Liver (tissue), 9 donors: Measurements from ENCODE around the gene CHIC1. TPM values are rescaled to one million over a fixed set of nuclear protein-coding genes. Genes with fewer than 3 reads are reported as not detected.

ENCODE experiments used
- DNase-seq: peaks from one replicate; pipeline ENCODE4 v3.0.0-alpha.2; 2017; ENCODE audit warnings: low spot score
- H3K27ac ChIP-seq, 2 donors: one replicate each; pipeline ENCODE4 v1.7.0; 2013; ENCODE audit warnings: inconsistent platforms in 2 of 2, low read length in 2 of 2, control low read depth in 1 of 2, low read depth in 1 of 2, mild to moderate bottlenecking in 1 of 2
- H3K27me3 ChIP-seq, 4 donors: one replicate each; pipeline versions ENCODE4 v1.6.1 to v1.7.0; 2013; ENCODE audit warnings: low read length in 3 of 4, inconsistent platforms in 1 of 4, mild to moderate bottlenecking in 1 of 4, moderate library complexity in 1 of 4; ENCODE audit not compliant: control insufficient read depth in 4 of 4, insufficient read depth in 4 of 4
- H3K36me3 ChIP-seq, 4 donors: one replicate each; pipeline versions ENCODE4 v1.6.1 to v1.7.0; 2013; ENCODE audit warnings: low read length in 3 of 4, mild to moderate bottlenecking in 3 of 4, low read depth in 1 of 4, moderate library complexity in 1 of 4; ENCODE audit not compliant: control insufficient read depth in 4 of 4, insufficient read depth in 3 of 4
- H3K4me1 ChIP-seq, 4 donors: one replicate each; pipeline versions ENCODE4 v1.6.1 to v1.7.0; 2013; ENCODE audit warnings: low read length in 3 of 4, mild to moderate bottlenecking in 3 of 4, moderate library complexity in 1 of 4; ENCODE audit not compliant: control insufficient read depth in 4 of 4, insufficient read depth in 4 of 4
- H3K4me3 ChIP-seq, 3 donors: one replicate each; pipeline versions ENCODE4 v1.6.1 to v1.7.0; 2013; ENCODE audit warnings: low read length in 3 of 3, control low read depth in 1 of 3, low read depth in 1 of 3, mild to moderate bottlenecking in 1 of 3
- H3K9ac ChIP-seq, 2 donors: one replicate each; pipeline ENCODE4 v1.7.0; 2013; ENCODE audit warnings: low read length in 2 of 2, mild to moderate bottlenecking in 2 of 2, moderate library complexity in 2 of 2, control low read depth in 1 of 2, low read depth in 1 of 2
- H3K9me3 ChIP-seq, 4 donors: one replicate each; pipeline versions ENCODE4 v1.6.1 to v1.7.0; 2013; ENCODE audit warnings: low read length in 3 of 4; ENCODE audit not compliant: control insufficient read depth in 4 of 4
- ATF3 ChIP-seq: IDR thresholded peaks from 2 replicates; pipeline ENCODE4 v1.6.1; 2016; ENCODE audit warnings: antibody characterized with exemption
- EGR1 ChIP-seq, 2 donors: IDR thresholded peaks; 2 replicates each; pipeline ENCODE4 v1.6.1; 2016 to 2018; ENCODE audit warnings: antibody characterized with exemption in 2 of 2, low read depth in 2 of 2
- FOXA1 ChIP-seq: IDR thresholded peaks from 2 replicates; pipeline ENCODE4 v1.6.1; 2016; ENCODE audit warnings: antibody characterized with exemption
- MAX ChIP-seq: IDR thresholded peaks from 2 replicates; pipeline ENCODE4 v1.6.1; 2016; ENCODE audit warnings: antibody characterized with exemption
- SP1 ChIP-seq: IDR thresholded peaks from 2 replicates; pipeline ENCODE4 v1.6.1; 2018; ENCODE audit warnings: antibody characterized with exemption, mild to moderate bottlenecking
- TAF1 ChIP-seq: conservative IDR thresholded peaks from 2 replicates; pipeline ENCODE4 v1.6.1; 2016; ENCODE audit warnings: antibody characterized with exemption, mild to moderate bottlenecking
- YY1 ChIP-seq: IDR thresholded peaks from 2 replicates; pipeline ENCODE4 v1.6.1; 2016; ENCODE audit warnings: antibody characterized with exemption, mild to moderate bottlenecking
- ZBTB33 ChIP-seq: IDR thresholded peaks from 2 replicates; pipeline ENCODE4 v1.6.1; 2016; ENCODE audit warnings: antibody characterized with exemption
- WGBS: extraction: QIAGEN DNeasy Blood & Tissue Kit; methylation state at CpG from one replicate; pipeline ENCODE4 v1.1.7; 2013; 5-methylcytosine and 5-hydroxymethylcytosine counted together
- polyA plus RNA-seq, 2 donors: library from polyadenylated mRNA; stranded (reverse) in 1 of 2; unstranded in 1 of 2; fragments of 200-250 nt in 1 of 2; fragments of >200 nt in 1 of 2; fragmentation: Nextera tagmentation in 1 of 2; extraction: Ambion mirVana in 1 of 2; gene quantifications; one replicate each; pipeline versions ENCODE4 v1.2.1 to v1.2.3, GENCODE V29; 2013 to 2015
- total RNA-seq, 2 donors: library from RNA; depleted of rRNA; stranded (reverse); fragments of >200 nt; gene quantifications; one replicate each; pipeline ENCODE4 v1.2.3, GENCODE V29; 2014
- donor health status: healthy.
- donor health status: healthy.
- donor health status: healthy.
- donor health status: healthy.
- donor health status: healthy.

CHIC1 gene
- total and polyA plus RNA-seq, 4 donors, result 1.1 to 3.4 (median 2.0) TPM

- no peak overlapping the region for H3K4me3 ChIP-seq
- WGBS, result 49% methylated on average over 2 of the region's 2 CpGs
- TF ChIP-seq SP1 (no peak), FOXA1 (no peak), YY1 (no peak), MAX (no peak), ZBTB33 (no peak), TAF1 (no peak), EGR1 (IDR thresholded peaks at IDR 0.05; ENCODE audit: low read depth in 2 of 2) (no peak), ATF3 (no peak)
These were observed 165.6 kb downstream of the CHIC1 start for GRCh38 chrX:73728602-73729001.

More at GRCh38 chrX:73728602-73729001, 165.6 kb downstream of the CHIC1 start:
- H3K27ac ChIP-seq, result no peak overlapping the region
- H3K36me3 ChIP-seq, result no peaks in the 10 kb centered on the region
- no peaks in the 10 kb centered on the region for H3K9me3 ChIP-seq
- no peak for DNase-seq
- H3K9ac ChIP-seq, result no peak overlapping the region
- no peaks in the 10 kb centered on the region for H3K27me3 ChIP-seq
- H3K4me1 ChIP-seq, result no peaks in the 10 kb centered on the region

Other genes with a start within 250 kb of the CHIC1 start
- gene CDX4, start 116.1 kb upstream of the CHIC1 start, total RNA-seq, result not detected
- not detected for gene CDX4, start 116.1 kb upstream of the CHIC1 start, polyA plus RNA-seq